GM19099 (cell line): ENCODE measurements around the gene CPD.

Experiments used
- POLR2A ChIP-seq: IDR thresholded peaks from 3 replicates; pipeline ENCODE4 v1.6.1; 2011; ENCODE audit warnings: low read depth; ENCODE audit not compliant: insufficient read length; ENCODE audit errors: extremely low read depth

The CPD gene

GRCh38 chr17:30372755-30373154 is 6.0 kb upstream of the CPD start:
- TF ChIP-seq POLR2A: no peak

GRCh38 chr17:30375661-30376060 is 3.1 kb upstream of the CPD start:
- TF ChIP-seq POLR2A: no peak

GRCh38 chr17:30376621-30377452 is 1.9 kb upstream of the CPD start:
- TF ChIP-seq POLR2A: no peak

- no peak for TF ChIP-seq POLR2A
Observed at GRCh38 chr17:30377574-30378240, 1.0 kb upstream of the CPD start.

GRCh38 chr17:30378241-30378824 is 394 bp upstream of the CPD start:
- TF ChIP-seq POLR2A: no peak

GRCh38 chr17:30379303-30379902 is 676 bp downstream of the CPD start:
- TF ChIP-seq POLR2A: no peak

GRCh38 chr17:30379903-30380381 is 1.2 kb downstream of the CPD start:
- no peak for TF ChIP-seq POLR2A

- no peak for TF ChIP-seq POLR2A
Observed at GRCh38 chr17:30380643-30381339, 2.1 kb downstream of the CPD start.

- TF ChIP-seq POLR2A: no peak
Observed at GRCh38 chr17:30381340-30381659, 2.6 kb downstream of the CPD start.

GRCh38 chr17:30382345-30382744 is 3.6 kb downstream of the CPD start:
- no peak for TF ChIP-seq POLR2A

GRCh38 chr17:30388321-30389179 is 9.8 kb downstream of the CPD start:
- no peak for TF ChIP-seq POLR2A

GRCh38 chr17:30389756-30390300 is 11.1 kb downstream of the CPD start:
- no peak for TF ChIP-seq POLR2A

GRCh38 chr17:30391534-30391933 is 12.8 kb downstream of the CPD start:
- TF ChIP-seq POLR2A: no peak

GRCh38 chr17:30393491-30393890 is 14.8 kb downstream of the CPD start:
- no peak for TF ChIP-seq POLR2A
